H1 (cell line): Measurements from ENCODE around the gene SNX3. TPM values are rescaled to one million over a fixed set of nuclear protein-coding genes. Genes with fewer than 3 reads are reported as not detected.
A peak's percentile ranks its signal among the peaks of the same experiment; 100 is the strongest.

ENCODE experiments used
- CTCF ChIA-PET: fragments of 300-600 bp; sonication (Branson Sonifier 250); formaldehyde crosslinking; loops from one replicate; lab custom pipeline; 2021; ENCODE audit not compliant: partially characterized antibody; lab: Charles Lee
- POLR2A ChIA-PET: fragments of 300-600 bp; sonication (Branson Sonifier 250); formaldehyde crosslinking; loops from one replicate; lab custom pipeline; 2021; ENCODE audit warnings: inconsistent platforms; ENCODE audit not compliant: partially characterized antibody; lab: Charles Lee
- DNase-seq, 2 experiments: peaks; one replicate each; pipeline versions ENCODE4 v3.0.0 to v3.0.0-alpha.2; 2010 to 2022; ENCODE audit warnings: low spot score in 2 of 2, low read depth in 1 of 2, mixed read lengths in 1 of 2
- FAIRE-seq: peaks from 2 replicates; lab custom pipeline; 2011; peaks lifted over from hg19 to GRCh38; lab: Jason Lieb, UNC
- H2AFZ ChIP-seq: 2 replicates; pipeline ENCODE4 v1.8.1; 2012; ENCODE audit warnings: low read length, inconsistent platforms
- H2AK5ac ChIP-seq: 2 replicates; pipeline ENCODE4 v1.6.1; 2013; ENCODE audit warnings: low read depth, low read length
- H2BK120ac ChIP-seq: replicated peaks from 2 replicates; pipeline ENCODE3; 2013; ENCODE audit warnings: low read depth, low read length, inconsistent platforms
- H2BK12ac ChIP-seq: 2 replicates; pipeline ENCODE4 v1.6.1; 2013; ENCODE audit warnings: low read depth, low read length
- H2BK15ac ChIP-seq: 2 replicates; pipeline ENCODE4 v1.6.1; 2013; ENCODE audit warnings: low read length
- H2BK20ac ChIP-seq: 2 replicates; pipeline ENCODE4 v1.6.1; 2013; ENCODE audit warnings: low read length
- H2BK5ac ChIP-seq: 2 replicates; pipeline ENCODE4 v1.6.1; 2013; ENCODE audit warnings: low read depth, low read length
- H3K14ac ChIP-seq: 2 replicates; pipeline ENCODE4 v1.6.1; 2013; ENCODE audit warnings: inconsistent platforms; ENCODE audit not compliant: insufficient read length
- H3K18ac ChIP-seq: 2 replicates; pipeline ENCODE4 v1.6.1; 2013; ENCODE audit warnings: low read length; ENCODE audit errors: extremely low read depth
- H3K23ac ChIP-seq: 2 replicates; pipeline ENCODE4 v1.6.1; 2013; ENCODE audit warnings: inconsistent platforms; ENCODE audit not compliant: insufficient read length
- H3K23me2 ChIP-seq: 2 replicates; pipeline ENCODE4 v1.6.1; 2013; ENCODE audit warnings: low read depth, low read length
- H3K27ac ChIP-seq: 2 replicates; pipeline ENCODE4 v1.6.1; 2011; ENCODE audit warnings: low read depth, low read length, inconsistent platforms
- H3K27me3 ChIP-seq, 4 experiments: replicated peaks in 1 of 4; 1 replicate in 1 of 4; 2 replicates in 3 of 4; pipeline versions ENCODE4 v1.6.1 to v1.8.1; 2011 to 2013; ENCODE audit warnings: low read length in 3 of 4, mild to moderate bottlenecking in 3 of 4, inconsistent platforms in 2 of 4, mixed read lengths in 2 of 4, moderate library complexity in 1 of 4; ENCODE audit not compliant: control insufficient read depth in 3 of 4, insufficient read depth in 3 of 4; ENCODE audit errors: extremely low read depth in 1 of 4
- H3K36me3 ChIP-seq, 4 experiments: 2 replicates each; pipeline versions ENCODE4 v1.6.1 to v1.8.1; 2011 to 2013; ENCODE audit warnings: mild to moderate bottlenecking in 4 of 4, low read length in 3 of 4, moderate library complexity in 2 of 4, control low read depth in 1 of 4, inconsistent platforms in 1 of 4; ENCODE audit not compliant: insufficient read depth in 4 of 4, control insufficient read depth in 2 of 4
- H3K4ac ChIP-seq: replicated peaks from 2 replicates; pipeline ENCODE3; 2013; ENCODE audit warnings: low read length, low read depth, mixed read lengths, inconsistent platforms; ENCODE audit not compliant: insufficient read length
- H3K4me1 ChIP-seq, 4 experiments: replicated peaks in 1 of 4; 1 replicate in 1 of 4; 2 replicates in 3 of 4; pipeline versions ENCODE4 v1.6.1 to v1.8.1; 2011 to 2013; ENCODE audit warnings: low read length in 3 of 4, inconsistent platforms in 2 of 4, mixed read lengths in 1 of 4; ENCODE audit not compliant: insufficient read depth in 4 of 4, control insufficient read depth in 3 of 4
- H3K4me2 ChIP-seq, 2 experiments: 2 replicates each; pipeline versions ENCODE4 v1.6.1 to v1.8.1; 2011 to 2013; ENCODE audit warnings: low read depth in 2 of 2, low read length in 2 of 2, control low read depth in 1 of 2, inconsistent platforms in 1 of 2, mild to moderate bottlenecking in 1 of 2; ENCODE audit not compliant: insufficient read depth in 1 of 2
- H3K4me3 ChIP-seq, 4 experiments: fragments of 200-600, 300-600 bp in 1 of 4; sonication (generic), shearing (Covaris generic), sonication (Bioruptor Twin) in 1 of 4; 2 replicates each; pipeline versions ENCODE4 v1.5.1 to v1.8.1; 2011 to 2016; ENCODE audit warnings: low read length in 4 of 4, low read depth in 3 of 4, control low read depth in 2 of 4, inconsistent platforms in 2 of 4, mild to moderate bottlenecking in 2 of 4, mixed read lengths in 1 of 4, moderate library complexity in 1 of 4; ENCODE audit not compliant: insufficient read depth in 2 of 4; ENCODE audit errors: extremely low read depth in 1 of 4
- H3K56ac ChIP-seq: replicated peaks from 2 replicates; pipeline ENCODE3; 2013; ENCODE audit warnings: low read depth, mild to moderate bottlenecking, mixed read lengths, low read length, inconsistent platforms; ENCODE audit not compliant: insufficient read length
- H3K79me1 ChIP-seq: 2 replicates; pipeline ENCODE4 v1.6.1; 2013; ENCODE audit warnings: low read depth, low read length, control low read depth
- H3K79me2 ChIP-seq, 2 experiments: 2 replicates each; pipeline versions ENCODE4 v1.6.1 to v1.8.1; 2012 to 2013; ENCODE audit warnings: low read length in 2 of 2, mild to moderate bottlenecking in 2 of 2, inconsistent platforms in 1 of 2; ENCODE audit not compliant: insufficient read depth in 2 of 2, control insufficient read depth in 1 of 2
- H3K9ac ChIP-seq, 4 experiments: replicated peaks in 1 of 4; 1 replicate in 1 of 4; 2 replicates in 3 of 4; pipeline versions ENCODE4 v1.6.1 to v1.8.1; 2011 to 2013; ENCODE audit warnings: low read depth in 3 of 4, low read length in 3 of 4, control low read depth in 2 of 4, mild to moderate bottlenecking in 2 of 4, moderate library complexity in 2 of 4, inconsistent platforms in 1 of 4; ENCODE audit errors: extremely low read depth in 1 of 4
- H3K9me3 ChIP-seq, 2 experiments: 2 replicates each; pipeline versions ENCODE4 v1.6.1 to v1.8.1; 2012 to 2013; ENCODE audit warnings: mild to moderate bottlenecking in 2 of 2, moderate library complexity in 2 of 2, control low read depth in 1 of 2, inconsistent platforms in 1 of 2, low read depth in 1 of 2, low read length in 1 of 2, mixed read lengths in 1 of 2; ENCODE audit not compliant: insufficient read depth in 2 of 2
- H4K20me1 ChIP-seq, 2 experiments: replicated peaks in 1 of 2; 2 replicates each; pipeline versions ENCODE3 to v1.8.1; 2011 to 2013; ENCODE audit warnings: inconsistent platforms in 2 of 2, low read length in 2 of 2, mild to moderate bottlenecking in 1 of 2; ENCODE audit not compliant: insufficient read depth in 2 of 2, control insufficient read depth in 1 of 2
- H4K5ac ChIP-seq: 2 replicates; pipeline ENCODE4 v1.6.1; 2013; ENCODE audit warnings: low read length, low read depth, mixed read lengths, inconsistent platforms; ENCODE audit not compliant: insufficient read length
- H4K8ac ChIP-seq: 2 replicates; pipeline ENCODE4 v1.8.0; 2013; ENCODE audit warnings: mild to moderate bottlenecking, moderate library complexity, low read length, inconsistent platforms; ENCODE audit not compliant: insufficient read depth; ENCODE audit errors: extremely low read depth
- H4K91ac ChIP-seq: replicated peaks from 2 replicates; pipeline ENCODE3; 2013; ENCODE audit warnings: low read length, mixed read lengths, inconsistent platforms; ENCODE audit not compliant: insufficient read length
- CHD2 ChIP-seq: IDR thresholded peaks from 2 replicates; pipeline ENCODE4 v1.6.1; 2012; ENCODE audit warnings: low read length, improper control_type of control experiment
- KDM4A ChIP-seq: IDR thresholded peaks from one replicate; pipeline ENCODE4 v1.7.1; 2012; ENCODE audit warnings: low read depth, mild to moderate bottlenecking, moderate library complexity, low read length, inconsistent platforms; ENCODE audit not compliant: severe bottlenecking
- NRF1 ChIP-seq: IDR thresholded peaks from 2 replicates; pipeline ENCODE4 v1.6.1; 2011; ENCODE audit warnings: mild to moderate bottlenecking, low read depth, low read length, improper control_type of control experiment
- RAD21 ChIP-seq, 2 experiments: IDR thresholded peaks in 1 of 2; conservative IDR thresholded peaks in 1 of 2; 2 replicates each; pipeline ENCODE4 v1.6.1; 2011; ENCODE audit warnings: low read depth in 2 of 2, low read length in 2 of 2, improper control_type of control experiment in 1 of 2, inconsistent platforms in 1 of 2, mild to moderate bottlenecking in 1 of 2, moderate library complexity in 1 of 2
- RBBP5 ChIP-seq: IDR thresholded peaks from 2 replicates; pipeline ENCODE4 v1.7.1; 2012; ENCODE audit warnings: low read depth, mild to moderate bottlenecking, inconsistent platforms, low read length, moderate library complexity, borderline replicate concordance
- SIRT6 ChIP-seq: IDR thresholded peaks from one replicate; pipeline ENCODE4 v1.7.1; 2012; ENCODE audit warnings: low read length, inconsistent platforms
- SRF ChIP-seq: IDR thresholded peaks from 2 replicates; pipeline ENCODE4 v1.6.1; 2011; ENCODE audit warnings: mild to moderate bottlenecking, low read depth, low read length, moderate library complexity
- ZNF274 ChIP-seq: IDR thresholded peaks from 2 replicates; pipeline ENCODE4 v1.7.0; 2012; ENCODE audit warnings: low read length, borderline replicate concordance; ENCODE audit errors: extremely low read depth
- WGBS, 2 experiments: shearing (Covaris generic) in 1 of 2; methylation state at CpG; one replicate each; pipeline versions ENCODE4 v1.1.6 to v1.1.7; 2013 to 2015; ENCODE audit warnings: low lambda C conversion rate in 2 of 2, mixed read lengths in 2 of 2, inconsistent platforms in 1 of 2, low coverage in 1 of 2, missing lambda C conversion rate in 1 of 2; ENCODE audit not compliant: insufficient replicate concordance in 2 of 2, insufficient coverage in 1 of 2, insufficient read length in 1 of 2; ENCODE audit errors: extremely low coverage in 1 of 2, missing lambda C conversion rate in 1 of 2; 5-methylcytosine and 5-hydroxymethylcytosine counted together
- polyA plus RNA-seq, 7 experiments: library from polyadenylated mRNA; depleted of rRNA in 3 of 7; stranded (reverse) in 5 of 7; unstranded in 2 of 7; fragments of >200 nt in 5 of 7; fragments of 200-250 nt in 2 of 7; gene quantifications; 1 replicate in 5 of 7; 2 replicates in 1 of 7; 4 replicates in 1 of 7; pipeline versions ENCODE4 v1.2.1 to v1.2.3, GENCODE V29; 2011 to 2013; ENCODE audit warnings: missing spikeins in 2 of 7, mixed read lengths in 2 of 7
- total RNA-seq: library from RNA; stranded (reverse); fragmentation: NEBNext Ultra II Directional; extraction: Animal tissue kit (Norgen Biotek cat#: 25700); gene quantifications from 2 replicates; pipeline ENCODE4 v1.2.1, GENCODE V29; 2021
- TF ChIP-seq, protein P1 (sequence below), 3 experiments: IDR thresholded peaks; 1 replicate in 2 of 3; 2 replicates in 1 of 3; pipeline versions ENCODE4 v1.5.1 to v1.6.1; 2011; ENCODE audit warnings: low read length in 3 of 3, mild to moderate bottlenecking in 3 of 3, inconsistent platforms in 2 of 3, low read depth in 1 of 3, moderate library complexity in 1 of 3; ENCODE audit not compliant: insufficient read depth in 1 of 3; ENCODE audit errors: control extremely low read depth in 1 of 3

Gene SNX3
- total and polyA plus RNA-seq, 2 of the 8 experiments (the other 6 are each of a cell fraction or from before 2014, with no cell fraction given) = 72.5 to 150 TPM

DNA sequence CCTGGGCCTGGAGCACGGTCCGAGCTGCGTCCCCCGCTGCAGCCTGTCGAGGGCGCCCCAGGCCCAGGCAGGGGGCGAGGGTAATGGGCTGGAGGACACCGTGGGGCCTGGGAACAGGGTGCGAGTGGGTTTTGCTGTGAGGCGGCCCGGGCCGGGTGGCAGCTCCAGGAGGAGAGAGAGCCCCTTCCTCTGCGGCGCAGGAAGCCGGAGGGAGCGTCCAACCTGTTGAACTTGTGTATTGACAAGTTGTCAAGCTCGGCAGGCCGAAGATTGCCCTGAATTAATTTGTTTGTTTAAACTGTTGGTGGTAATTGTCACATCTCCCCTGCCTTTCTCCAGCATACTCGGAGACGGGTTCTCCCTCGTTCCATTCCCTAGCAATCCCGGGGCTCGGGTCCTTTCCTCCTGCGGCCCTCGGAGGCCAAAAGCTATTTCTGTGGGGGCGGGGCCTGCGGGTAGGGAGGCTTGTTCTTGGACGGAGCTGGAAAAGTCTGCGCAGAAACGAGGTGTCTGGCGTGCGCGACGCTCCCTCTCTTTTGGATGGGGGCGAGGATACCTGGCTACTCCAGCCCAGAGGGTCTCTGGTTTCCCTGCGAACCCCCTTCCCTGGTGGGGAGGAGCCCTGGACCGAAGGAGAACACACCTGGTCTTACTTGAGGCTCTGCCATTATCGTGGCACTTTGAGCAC is 85.1 kb downstream of the SNX3 start:
- Histone ChIP-seq H4K5ac (no peak overlapping the region), H3K79me1 (no peaks in the 10 kb centered on the region), H3K23me2 (peaks cover 5% of the 10 kb centered on the region; the same call in 1 of the 2 replicates), H2AFZ (no peak overlapping the region), H3K4ac (no peak overlapping the region), H3K4me2 (peak overlapping the region; percentile 69 to 84), H3K9ac (no peak overlapping the region), H2BK12ac (no peak overlapping the region), H3K79me2 (no peaks in the 10 kb centered on the region), H3K9me3 (no peaks in the 10 kb centered on the region), H3K27ac (no peak overlapping the region), H3K23ac (no peak overlapping the region), H3K4me3 (peak overlapping the region; percentile 16 to 53 (median 32); a peak in 7 of 8 replicates), H2BK5ac (no peak overlapping the region), H4K91ac (no peak overlapping the region), H3K56ac (no peak overlapping the region), H3K14ac (no peak overlapping the region), H2BK15ac (no peak overlapping the region), H2AK5ac (no peak overlapping the region), H2BK120ac (no peak overlapping the region), H4K20me1 (peaks cover 18 to 37% of the 10 kb centered on the region in 2 experiments), H4K8ac (no peak overlapping the region), H3K36me3 (no peaks in the 10 kb centered on the region), H3K18ac (no peak overlapping the region), H3K27me3 (peaks cover 73 to 84% (median 76%) of the 10 kb centered on the region in 4 experiments), H2BK20ac (no peak overlapping the region), H3K4me1 (peaks cover 0 to 25% (median 17%) of the 10 kb centered on the region in 4 experiments; a peak in 6 of 7 replicates)
- POLR2A ChIA-PET = interaction anchor here (1.4 to 1.5 kb wide), 2 partner anchors 11 to 119 kb away, joined by 3 to 4 read pairs; partner anchors contain the start of genes AFG1L and NR2E1
- peak in 1 of 2 experiments; percentile 82 for DNase-seq
- CTCF ChIA-PET = interaction anchor here (0.6 to 3.8 kb wide), 40 partner anchors 9 to 669 kb away, joined by 3 to 38 read pairs (median 4); partner anchors contain the start of gene NR2E1
- FAIRE-seq = no peak
- TF ChIP-seq SRF (no peak), RAD21 (IDR thresholded peaks at IDR 0.05 in 1 of 2, conservative IDR thresholded peaks at IDR 0.05 in 1 of 2; ENCODE audit: low read depth in 2 of 2, low read length in 2 of 2) (peak; percentile 84 to 91), ZNF274 (no peak), SIRT6 (no peak), KDM4A (peak; percentile 33), NRF1 (no peak), RBBP5 (0 out of 2 replicates have a peak, but pooled peaks have one; percentile 9), CHD2 (no peak)
- TF ChIP-seq, protein P1, sequence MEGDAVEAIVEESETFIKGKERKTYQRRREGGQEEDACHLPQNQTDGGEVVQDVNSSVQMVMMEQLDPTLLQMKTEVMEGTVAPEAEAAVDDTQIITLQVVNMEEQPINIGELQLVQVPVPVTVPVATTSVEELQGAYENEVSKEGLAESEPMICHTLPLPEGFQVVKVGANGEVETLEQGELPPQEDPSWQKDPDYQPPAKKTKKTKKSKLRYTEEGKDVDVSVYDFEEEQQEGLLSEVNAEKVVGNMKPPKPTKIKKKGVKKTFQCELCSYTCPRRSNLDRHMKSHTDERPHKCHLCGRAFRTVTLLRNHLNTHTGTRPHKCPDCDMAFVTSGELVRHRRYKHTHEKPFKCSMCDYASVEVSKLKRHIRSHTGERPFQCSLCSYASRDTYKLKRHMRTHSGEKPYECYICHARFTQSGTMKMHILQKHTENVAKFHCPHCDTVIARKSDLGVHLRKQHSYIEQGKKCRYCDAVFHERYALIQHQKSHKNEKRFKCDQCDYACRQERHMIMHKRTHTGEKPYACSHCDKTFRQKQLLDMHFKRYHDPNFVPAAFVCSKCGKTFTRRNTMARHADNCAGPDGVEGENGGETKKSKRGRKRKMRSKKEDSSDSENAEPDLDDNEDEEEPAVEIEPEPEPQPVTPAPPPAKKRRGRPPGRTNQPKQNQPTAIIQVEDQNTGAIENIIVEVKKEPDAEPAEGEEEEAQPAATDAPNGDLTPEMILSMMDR (IDR thresholded peaks at IDR 0.05; ENCODE audit: control extremely low read depth in 1 of 3, insufficient read depth in 1 of 3, low read depth in 1 of 3, low read length in 3 of 3) = peak in 2 of 3 experiments; percentile 74 to 78; a peak in 3 of 4 replicates
- 5% methylated on average over 36 of the region's 38 CpGs; no CpG with 5 or more reads in 1 of the 2 experiments for WGBS, 2 experiments
